NCI-H2107 (cell line): ENCODE results near the gene BTBD16.

Source experiments
- DNase-seq: peaks from one replicate; lab custom pipeline; 2025; lab: John Stamatoyannopoulos, UW

Gene BTBD16

DNA sequence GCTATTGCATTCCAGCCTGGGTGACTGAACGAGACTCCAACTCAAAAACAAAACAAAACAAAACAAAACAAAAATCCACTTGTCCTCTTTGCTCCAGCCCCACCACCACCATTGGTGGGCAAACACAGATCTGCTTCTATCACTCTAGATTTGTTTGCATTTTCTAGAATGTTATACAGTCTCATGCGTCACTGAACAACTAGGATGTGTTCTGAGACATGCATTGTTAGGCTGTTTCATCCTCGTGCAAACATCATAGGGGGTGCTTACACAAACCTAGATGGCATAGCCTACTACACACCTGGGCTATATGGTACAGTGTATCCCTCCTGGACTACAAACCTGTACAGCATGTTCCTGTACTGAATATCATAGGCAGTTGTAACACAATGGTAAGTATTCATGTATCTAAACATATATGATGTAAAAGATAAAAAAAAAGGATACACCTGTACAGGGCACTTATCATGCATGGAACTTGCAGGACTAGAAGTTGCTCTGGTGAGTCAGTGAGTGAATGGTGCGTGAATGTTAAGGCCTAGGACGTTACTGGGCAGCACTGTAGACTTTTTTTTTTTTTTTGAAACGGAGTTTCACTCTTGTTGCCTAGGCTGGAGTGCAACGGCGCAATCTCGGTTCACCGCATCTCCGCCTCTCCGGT, 45.3 kb downstream of the BTBD16 start:
- no peak for DNase-seq

DNA sequence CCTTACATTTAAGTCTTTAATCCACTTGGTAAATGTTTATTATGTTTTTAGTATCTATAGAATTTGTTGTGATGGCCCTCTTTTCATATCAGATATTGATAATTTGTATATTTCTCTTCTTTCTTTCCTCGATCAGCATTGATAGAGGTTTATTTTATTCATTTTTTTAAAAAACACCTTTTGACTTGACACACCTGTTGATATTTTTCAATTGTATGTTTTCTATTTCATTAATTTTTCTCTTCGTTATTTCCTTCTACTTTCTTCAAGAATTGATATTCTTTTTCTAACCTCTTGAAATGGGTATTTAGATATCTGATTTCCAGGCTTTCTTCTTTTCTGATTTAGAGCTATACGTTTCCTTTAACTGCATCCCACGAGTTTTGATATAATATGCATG, 50.9 kb downstream of the BTBD16 start:
- DNase-seq, result no peak

DNA sequence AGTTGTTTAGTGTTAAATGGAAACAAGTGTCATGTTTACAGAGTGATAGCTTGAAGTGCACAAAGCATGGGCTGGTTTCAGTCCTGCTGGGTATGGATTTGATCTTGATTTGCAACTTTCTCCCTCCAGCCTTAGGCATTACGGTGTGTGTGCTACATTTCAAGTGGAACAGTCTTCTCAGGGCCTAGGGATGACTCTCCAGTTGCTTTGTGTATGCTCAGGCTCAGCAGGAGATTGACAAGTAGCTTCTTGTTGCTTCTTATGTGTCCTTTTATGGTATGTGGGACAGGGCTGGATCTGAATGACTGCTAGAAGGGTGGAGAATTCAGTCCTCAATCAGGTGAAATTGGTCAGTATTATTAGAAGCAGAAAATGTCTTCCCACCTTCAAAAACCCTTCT, 52.1 kb downstream of the BTBD16 start:
- DNase-seq, result no peak

DNA sequence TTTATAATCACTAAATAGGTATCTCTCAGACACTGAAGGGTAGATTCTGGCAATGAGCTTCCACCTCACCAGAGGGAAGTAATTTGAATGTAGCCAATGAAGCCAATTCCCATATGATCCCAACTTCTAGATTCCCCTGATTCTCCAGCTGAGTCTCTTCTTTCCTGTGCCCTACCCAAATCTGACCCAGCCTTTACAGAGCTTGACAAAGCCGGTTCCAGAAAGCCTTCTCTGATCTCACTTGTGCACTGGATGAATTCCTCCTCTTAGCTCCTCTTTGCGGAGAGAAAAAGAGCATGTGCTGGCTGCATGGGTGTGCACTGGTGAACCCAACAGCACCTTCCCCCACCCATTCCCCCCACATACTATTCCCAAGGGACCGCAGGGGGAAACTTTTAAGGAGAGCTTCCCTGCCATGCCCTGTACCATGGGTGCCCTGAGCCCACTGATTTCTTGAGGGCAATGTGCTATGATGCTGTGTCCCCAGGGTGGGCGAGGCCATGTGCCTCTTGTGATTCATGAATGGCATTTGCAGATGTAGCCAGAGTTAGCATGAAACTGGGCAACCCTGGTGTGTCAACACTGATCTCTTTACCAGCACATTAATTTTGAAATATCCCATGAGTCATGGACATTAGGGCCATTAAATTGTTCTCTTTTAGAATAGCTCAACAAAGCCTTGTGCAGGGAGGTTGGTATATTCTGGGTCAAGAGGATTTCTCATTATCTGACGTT, 53.0 kb downstream of the BTBD16 start:
- DNase-seq, result no peak

DNA sequence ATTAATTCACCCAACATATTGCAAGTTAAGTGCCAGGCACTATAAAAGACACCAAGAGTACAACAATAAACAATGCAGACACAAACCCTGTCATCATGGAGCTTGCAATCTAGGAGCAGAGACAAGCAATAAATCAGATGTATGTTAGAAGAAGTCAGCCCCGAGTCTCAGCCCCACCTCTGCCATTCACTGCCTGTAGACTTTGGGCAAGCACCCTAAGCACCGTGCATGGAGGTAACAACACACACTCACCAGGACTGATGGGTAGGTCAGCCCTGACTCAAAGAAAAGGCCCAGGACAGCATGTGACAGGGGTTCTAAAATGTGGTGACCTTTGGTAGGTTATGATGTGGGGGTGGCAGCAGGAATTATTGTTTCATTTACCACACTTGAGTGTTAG, 54.1 kb downstream of the BTBD16 start:
- no peak for DNase-seq

DNA sequence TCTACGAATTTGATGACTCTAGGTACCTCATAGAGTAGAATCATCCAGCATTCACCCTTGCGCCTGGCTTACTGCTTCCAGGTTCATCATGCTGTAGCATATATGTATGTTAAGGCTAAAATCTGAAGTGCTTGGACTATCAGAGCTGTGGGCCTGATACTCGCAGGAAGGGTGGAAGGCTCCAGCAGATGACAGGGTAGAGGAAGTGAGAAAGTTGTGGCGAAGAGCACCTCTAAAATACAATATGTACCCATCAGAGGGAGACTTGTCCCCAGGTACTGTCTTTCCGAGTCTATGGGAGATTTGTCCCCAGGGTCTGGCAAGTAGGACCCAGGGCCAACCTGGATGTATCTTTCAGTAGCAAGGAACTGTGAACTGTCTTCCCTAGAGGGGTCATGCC, 55.3 kb downstream of the BTBD16 start:
- DNase-seq, result no peak

DNA sequence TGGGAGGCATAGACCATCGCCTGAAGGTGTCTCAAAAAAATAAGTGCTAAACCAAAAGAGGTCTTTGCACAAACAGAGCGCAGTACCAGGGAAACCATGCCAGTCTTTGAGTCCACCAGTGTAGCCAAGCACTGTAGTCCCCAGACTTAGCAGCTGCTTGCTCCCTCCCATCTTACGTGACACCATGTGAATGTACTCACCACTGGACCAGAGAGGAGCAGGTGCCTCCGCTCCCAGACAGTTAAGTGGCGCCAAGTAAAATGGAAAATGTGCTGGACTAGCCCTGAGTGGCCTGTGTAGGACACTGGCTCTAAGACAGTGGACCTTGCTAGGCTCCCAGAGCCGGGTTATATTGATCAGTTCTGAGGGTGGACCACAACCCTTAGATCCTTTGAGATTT, 55.7 kb downstream of the BTBD16 start:
- no peak for DNase-seq

DNA sequence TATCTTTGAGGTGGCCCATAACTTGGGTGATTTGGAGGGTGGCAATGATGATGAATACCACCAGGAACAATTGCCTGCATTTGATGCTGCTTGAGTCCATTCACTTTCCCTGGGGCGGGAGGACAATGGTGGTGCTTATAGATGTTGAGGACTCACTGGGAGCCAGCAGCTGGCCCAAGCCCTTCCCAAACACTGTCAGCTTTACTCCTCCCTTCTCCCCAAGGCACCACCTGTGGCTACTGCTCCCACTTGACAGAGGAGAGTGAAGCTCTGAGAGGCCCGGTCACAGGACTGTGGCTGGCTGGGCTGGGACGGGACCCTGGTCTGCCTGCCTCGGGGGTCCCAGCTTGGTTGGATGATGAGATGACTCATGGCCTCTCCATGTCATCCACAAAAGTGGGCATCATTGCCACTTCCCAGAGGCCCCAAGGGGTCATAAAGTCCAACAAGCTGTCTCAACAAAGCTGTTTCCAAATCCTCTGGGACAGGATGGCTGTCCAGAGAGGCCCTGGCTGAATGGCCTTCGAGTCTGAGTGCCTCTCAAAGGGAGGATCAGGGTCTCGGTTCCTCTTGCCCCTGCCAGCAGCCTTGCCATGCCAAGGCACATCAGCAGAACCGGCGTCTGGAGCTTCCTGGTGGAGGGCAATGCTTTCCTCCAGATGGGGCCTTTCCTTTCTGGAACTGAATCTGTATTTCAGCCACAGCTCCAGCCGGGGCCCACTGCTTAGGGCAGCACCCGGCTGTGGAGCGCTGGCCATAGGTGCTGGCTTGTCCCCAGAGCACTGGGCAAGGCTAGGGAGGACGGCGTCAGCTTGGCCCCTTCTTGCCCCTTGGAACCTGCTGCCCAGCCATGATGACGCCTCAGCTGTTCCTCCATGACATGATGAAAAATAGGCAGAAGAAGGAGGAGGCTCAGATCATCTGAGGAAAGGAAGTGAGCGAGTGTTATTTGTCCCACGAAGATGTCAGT, 56.4 kb downstream of the BTBD16 start:
- no peak for DNase-seq

DNA sequence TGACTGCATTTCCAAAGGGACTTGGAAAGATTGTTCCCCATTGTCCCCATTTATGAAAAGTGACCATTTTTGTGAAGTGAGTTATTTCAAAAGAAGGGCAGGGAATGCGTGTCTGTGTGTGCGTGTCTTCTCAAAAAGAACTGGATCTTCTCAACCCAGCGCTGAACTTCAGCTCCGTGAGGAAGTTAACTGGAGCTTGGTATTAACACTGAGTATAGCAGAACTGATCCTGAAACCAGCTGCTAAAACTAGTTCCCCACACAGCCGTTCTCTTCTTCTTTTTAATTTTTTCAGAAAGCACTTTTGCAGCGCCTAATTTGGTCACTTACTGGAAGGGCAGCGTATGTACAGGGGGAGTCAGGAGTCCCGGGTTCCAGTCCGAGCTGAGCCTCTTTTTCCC, 57.6 kb downstream of the BTBD16 start:
- DNase-seq, result no peak

DNA sequence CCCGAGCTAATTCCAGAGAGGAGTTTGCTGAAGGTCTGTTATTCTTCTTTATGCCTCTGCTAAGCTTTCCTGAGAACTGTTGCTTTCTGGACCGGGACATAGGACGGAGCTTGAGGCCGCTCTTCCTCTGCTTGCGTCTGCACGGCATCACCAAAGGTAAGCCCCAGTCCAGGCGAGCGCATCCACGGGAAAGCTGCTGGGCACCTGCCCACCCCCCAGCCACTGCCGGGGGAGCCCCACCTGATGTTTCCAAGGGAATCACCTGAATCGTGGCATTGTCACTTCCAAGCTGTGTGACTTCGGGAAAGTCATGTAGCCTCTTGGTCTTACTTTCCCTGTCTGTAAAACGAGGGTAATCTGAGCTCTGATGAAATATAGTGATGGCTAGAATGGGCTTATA, 58.3 kb downstream of the BTBD16 start:
- DNase-seq, result no peak

DNA sequence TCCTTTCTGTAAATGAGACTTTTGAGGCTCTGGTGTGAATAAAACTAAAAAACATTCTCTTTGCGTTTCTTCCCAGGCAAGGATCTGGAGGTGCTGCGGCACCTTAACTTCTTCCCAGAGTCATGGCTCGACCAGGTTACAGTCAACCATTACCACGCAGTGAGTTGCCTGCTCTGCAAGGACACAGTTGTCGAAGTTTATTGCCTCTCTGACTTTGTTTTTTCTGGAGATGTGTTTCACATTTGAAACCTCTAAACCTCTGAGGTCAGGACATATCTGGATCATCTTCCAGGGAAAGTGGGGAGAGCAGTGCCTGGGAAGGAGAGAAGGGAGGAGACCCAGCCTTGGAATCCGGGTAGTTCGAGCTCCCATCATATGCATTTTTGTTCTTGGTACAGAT, 60.0 kb downstream of the BTBD16 start:
- no peak for DNase-seq

DNA sequence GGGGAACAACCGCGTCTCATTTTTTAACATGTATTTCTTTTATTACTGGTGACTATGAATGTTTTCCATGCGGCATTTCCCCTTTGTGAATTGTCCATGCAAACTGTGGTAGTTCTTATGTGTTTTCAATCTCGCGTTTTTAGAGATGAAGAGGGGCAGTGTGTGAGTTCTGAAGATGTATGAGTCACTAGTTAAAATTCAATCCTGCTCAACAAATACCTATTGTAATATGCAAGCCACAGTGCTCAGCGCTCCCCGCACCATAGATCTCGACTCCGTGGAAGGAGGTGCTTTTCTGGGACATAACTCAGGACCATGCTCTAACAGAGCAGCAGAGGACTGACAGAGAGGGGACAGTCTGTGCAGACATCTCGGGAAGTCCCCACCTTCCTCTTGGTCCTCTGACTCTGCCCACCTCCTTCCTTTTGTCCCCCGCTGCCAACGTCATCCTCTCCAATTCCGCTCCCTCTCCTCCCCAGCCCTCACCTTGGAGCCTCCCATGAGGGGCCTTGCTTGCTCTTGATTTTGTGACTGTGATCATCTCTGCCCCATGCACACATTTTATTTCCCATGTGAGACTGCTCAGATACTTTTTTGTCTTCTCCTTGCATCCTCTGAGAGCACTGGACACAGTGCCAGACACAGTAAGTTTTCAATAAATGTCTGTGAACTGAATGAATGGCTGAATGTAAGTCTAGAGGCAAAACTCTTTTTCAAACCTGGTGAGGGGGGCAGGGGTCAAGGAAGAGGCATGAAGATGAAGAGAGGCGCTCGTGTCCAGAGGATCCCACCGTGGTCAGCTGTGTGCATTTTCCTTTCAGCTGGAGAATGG, 60.7 kb downstream of the BTBD16 start:
- no peak for DNase-seq

DNA sequence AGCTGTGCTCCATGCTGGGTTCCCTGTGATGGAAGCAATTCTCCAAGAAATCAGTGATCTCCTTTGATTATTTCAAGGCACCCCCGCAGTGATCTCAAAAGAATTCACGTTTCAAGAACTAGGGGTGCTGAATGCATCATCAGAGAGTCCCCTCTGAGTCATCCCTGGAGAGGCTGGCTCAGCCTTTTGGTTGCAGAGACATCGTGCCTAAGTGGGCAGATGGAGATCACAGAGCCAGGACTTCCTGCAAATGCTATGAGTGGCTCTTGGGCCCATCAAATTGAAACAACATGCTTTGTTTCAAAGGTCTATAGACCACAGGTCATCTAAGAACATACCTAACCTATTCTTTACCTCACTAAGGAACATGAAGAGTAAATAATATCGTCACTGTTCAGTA, 61.9 kb downstream of the BTBD16 start:
- no peak for DNase-seq

DNA sequence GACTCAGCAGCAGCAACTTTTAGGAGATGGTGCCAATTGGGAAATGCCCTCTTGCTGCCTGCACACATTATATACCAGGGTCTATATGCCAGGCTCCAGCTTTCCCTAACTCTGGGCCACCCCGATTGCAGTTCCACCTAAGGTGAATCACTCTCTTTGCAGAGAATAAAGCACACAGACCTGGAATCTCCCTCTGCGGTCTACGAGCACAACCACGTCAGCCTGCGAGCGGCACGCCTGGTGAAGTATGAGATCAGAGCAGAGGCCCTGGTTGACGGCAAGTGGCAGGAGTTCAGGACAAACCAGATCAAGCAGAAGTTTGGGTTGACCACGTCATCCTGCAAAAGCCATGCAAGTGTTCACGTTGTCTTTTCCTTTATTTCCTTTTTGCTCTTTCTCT, 65.2 kb downstream of the BTBD16 start:
- no peak for DNase-seq

DNA sequence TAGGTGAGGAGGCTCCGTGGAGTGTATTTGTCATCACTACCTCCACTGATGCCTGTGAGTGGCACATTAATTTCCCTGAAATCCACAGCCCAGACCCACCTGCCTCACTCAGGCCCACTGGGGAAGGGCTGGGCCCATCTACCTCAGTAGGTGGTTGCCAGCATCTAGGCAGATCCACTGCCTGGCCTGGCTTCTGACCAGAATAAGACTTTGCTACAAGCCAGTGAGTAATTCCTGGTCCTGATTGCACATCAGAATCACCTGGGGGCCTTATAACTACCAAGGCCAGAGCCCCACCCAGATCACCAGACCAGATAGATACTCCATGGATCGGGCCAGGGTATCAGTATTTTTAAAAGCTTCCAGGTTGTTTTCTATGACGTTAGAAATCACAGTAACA, 65.9 kb downstream of the BTBD16 start:
- DNase-seq, result no peak

DNA sequence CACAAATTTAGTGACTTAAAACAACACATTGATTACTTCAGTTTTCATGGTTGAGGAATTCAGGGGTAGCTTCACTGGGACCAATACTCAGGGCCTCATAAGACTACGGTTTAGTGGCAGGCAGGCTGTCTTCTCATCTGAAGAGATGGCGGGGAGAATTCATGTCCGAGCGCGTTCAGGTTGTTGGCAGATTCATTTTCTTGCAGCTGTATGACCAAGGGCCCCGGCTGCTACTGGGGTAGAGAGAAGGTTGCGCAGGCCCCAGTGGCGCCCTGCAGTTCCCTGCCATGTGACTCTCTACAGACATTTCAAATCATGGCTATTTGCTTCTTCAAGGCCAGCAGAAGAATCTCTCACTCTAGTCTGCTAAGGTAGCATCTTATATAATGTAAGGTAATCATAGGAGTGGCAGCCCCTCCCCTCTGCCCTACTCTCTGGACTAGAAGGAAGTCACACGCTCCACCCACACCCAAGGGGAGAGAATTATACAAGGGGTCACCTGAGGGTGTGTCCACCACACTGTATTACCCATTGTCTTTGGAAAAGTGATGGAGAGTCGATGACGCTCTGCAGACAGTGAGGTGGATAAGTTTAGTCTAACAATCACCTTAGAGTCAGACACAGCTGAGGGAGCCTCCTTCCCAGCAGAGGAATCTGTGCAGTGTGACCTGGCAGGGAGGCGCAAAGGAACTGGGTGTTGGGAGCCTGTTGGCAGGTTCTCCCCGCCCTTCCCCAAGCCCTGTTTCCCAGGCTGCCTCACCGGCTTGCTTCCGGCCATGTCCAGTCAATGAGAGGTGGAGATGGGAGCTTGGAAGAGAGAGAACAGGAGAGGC, 67.7 kb downstream of the BTBD16 start:
- DNase-seq, result no peak

DNA sequence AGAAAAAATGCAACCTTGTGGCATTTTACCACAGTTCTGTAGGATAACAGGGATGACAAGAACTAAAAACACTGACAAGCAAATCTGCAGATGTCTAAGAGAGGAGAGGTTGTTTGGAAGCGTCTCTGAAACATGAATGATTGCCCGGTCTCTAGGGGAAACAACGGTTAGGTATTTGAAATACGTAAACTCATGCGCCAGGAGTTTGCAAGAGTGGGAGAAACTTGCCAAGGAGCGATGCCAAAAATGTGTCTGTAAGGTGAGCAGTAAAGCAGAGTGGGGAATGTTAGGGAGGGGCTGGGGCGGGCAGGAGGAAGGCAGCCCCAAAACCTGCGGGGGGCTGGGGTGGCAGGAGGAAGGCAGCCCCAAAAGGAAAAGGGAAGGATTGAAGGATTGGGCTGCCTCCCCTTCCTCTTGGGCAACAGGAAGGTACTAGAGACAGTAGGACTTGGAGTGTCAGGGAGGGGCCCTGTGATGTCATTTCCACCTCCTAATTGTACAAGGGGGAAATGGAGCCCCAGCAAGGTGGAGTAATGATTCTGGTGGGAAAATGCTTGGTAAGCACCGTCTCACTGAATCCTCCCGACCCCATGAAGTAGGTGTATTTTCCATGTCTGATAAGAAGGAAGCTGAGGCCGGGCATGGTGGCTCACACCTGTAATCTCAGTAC, 70.2 kb downstream of the BTBD16 start:
- no peak for DNase-seq

DNA sequence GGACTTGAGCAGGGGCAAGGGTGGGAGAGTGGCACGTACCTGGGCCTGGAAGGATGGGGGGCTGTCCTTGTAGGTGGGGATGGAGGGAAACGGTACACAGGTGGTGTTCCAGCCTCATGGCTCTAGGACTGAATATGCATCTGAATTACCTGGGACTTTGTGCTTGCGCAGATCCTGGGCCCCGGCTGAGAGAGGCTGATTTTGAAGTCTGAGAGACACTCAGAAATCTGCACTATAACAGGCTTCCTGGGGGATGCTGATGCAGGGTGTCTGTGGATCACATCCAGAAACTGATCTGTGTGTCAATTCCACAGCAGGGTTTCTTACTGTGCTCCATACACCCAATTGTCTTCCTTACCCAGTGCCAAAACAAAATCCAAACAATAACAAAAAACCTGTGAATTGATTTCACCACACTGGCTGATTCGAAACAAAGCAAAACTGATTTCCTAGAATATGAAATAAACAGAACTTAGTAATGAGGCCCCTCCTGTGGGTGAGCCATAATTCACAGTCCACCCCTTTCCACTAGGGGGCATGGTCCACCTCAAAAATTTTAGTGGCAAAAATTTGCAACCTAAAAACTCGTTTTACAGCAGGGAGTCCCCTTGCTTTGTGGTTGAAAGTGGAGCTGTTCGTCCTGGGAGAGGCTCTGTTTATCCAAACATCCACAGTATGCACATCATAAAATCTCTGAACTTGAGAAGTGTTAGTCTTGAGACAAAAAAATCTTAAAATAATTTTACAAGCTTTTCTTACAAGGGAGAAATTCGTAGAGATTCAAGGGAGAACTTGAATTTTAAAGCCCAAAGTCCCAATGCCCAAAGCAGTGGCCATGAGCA, 71.4 kb downstream of the BTBD16 start:
- no peak for DNase-seq

DNA sequence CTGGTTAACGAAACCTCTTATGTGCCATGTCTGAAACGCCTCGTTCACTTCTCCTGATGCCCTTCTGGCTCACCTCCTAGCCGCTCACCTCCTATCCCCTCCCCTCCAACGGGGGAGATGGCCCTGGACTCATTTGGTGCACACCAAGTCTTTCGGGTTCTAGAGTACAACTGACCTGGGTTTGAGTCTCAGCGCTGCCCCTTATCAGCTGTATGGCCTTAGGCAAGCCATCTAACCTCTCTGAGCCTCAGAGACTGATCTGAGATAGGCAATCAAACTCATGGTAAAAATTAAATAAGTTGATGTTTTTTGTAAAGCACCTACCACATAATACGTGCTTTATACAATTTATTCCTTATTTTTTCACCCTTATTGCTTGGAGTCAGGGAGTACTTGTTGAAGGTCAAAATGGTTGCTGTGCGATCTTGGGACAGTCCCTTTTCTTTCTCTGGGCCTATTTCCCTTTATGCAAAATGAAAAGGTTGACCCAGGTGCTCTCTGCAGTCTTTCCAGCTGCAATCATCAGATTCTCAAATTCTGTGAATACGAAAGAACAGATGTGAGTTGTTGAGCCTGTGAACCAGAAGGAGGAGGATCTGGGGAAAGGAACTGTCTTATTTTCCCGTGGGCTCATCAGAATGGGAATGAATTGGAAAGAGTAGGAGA, 72.2 kb downstream of the BTBD16 start:
- no peak for DNase-seq
